Ramos (cell line): ENCODE data around the gene HOXA11.

Experiments
- in situ Hi-C: fragments of 300-500 bp; cut with MboI; formaldehyde crosslinking; loops from one replicate; pipeline ENCODE4 v1.14.3; 2022; ENCODE audit warnings: low sequenced_read_pairs; ENCODE audit not compliant: unreplicated experiment

The HOXA11 gene

DNA sequence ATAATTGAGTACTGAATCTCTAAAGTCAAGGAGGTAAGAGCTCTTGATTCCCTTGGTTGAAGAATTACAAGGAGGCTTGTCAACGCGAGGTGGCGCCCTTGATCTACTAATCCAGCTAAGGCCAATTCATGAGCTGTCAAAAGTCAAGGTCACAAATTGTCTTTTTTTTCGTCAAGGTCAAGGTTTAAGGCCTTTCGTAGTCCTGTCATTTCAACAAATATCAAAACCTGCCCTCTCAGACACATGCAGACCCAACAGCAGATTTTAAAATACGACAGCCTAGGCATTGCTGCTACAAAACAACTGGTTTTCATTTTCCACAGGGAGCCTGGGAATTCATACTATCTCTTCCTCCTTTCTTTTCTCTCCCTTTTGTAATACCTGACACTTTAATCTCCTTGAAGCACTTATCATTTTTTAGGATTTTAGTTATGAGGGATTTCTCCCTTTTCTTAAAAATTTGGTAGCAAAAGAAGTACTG is 11.3 kb upstream of the HOXA11 start:
- in situ Hi-C loops, result loop anchor here (10.0 kb wide), 1 partner anchor 898 kb away; no protein-coding TSS in a partner anchor

DNA sequence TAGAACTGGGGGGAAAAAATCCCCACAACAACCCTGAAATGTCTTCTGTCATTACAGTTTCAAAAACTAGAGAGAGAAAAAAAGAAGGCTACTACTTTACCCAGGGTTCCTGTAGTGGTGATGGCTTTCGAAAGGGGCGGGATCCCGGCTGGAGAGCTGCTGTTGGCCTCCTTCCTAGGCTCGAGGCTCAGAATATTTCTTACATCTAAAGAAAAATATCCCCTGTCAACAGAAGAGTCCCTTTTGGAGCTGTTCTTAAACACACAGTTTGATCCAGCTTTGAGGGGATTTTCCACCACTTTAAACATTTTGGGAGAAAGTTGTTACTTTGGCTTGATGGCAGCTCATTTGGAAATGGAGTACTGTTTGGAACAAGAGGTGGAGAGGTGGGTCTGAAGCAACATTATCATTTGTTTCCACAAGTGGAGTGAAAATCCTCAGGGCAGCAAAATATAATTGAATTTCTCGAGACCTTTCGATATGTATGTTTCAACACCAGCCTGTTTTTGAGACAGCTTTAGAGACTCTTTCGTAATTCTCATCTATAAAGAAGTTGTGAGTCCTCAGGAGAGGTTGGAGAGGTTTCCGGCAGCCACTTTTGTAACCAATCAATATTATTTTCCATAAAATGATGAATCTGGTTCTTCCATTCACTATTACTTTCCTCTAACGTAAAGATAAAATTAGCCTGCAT is 9.8 kb upstream of the HOXA11 start:
- in situ Hi-C loops, result loop anchor here (10.0 kb wide), 1 partner anchor 900 kb away; no protein-coding TSS in a partner anchor

DNA sequence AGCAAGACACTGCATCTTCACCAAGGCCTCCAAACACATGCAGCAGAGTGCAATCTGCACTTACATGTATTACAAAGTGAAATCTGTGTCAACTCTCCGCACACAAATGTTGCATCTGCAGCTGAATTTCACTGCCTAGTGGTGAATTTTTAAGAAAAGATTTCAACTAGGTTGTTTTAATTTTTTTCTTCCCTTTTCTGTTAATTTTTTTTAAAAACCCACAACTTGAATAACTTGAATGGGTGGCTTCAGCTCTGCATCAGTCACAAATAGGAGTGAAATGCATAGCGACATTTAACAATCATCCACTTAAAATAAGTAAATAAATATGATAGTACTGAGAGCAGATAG is 8.9 kb upstream of the HOXA11 start:
- in situ Hi-C loops, result loop anchor here (10.0 kb wide), 1 partner anchor 901 kb away; no protein-coding TSS in a partner anchor

DNA sequence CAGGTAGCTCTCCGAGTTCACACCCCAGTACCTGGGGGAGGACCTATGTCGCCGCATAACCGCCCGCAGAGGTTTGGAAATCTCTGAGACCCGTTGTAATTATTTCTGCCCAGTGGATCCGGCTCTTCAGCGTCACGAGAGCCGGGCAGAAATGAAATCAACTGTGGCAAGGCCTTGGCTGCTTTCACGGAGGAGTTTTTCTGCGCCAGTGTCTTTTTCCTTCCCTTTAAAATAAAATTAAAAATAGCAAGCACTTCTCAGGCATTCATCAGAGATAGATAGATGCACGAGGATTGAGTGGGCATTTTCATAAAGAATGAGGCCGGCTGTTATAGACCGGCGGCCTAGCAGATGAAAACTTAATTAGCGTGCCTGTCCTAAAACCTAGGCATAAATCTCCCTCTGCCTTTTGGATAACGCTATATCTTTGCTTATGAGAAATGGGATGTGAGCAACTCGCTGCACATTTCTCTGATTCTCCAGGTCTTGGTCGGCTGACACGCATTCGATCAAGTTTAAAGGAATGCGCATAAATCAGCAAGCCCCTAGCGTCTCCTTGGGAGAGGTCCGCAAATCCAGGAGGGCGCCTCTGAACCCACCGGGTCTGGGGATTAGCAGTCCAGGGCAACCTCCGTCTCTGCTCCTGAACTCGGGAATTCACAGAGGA is 8.4 kb upstream of the HOXA11 start:
- in situ Hi-C loops, result loop anchor here (10.0 kb wide), 1 partner anchor 901 kb away; no protein-coding TSS in a partner anchor

DNA sequence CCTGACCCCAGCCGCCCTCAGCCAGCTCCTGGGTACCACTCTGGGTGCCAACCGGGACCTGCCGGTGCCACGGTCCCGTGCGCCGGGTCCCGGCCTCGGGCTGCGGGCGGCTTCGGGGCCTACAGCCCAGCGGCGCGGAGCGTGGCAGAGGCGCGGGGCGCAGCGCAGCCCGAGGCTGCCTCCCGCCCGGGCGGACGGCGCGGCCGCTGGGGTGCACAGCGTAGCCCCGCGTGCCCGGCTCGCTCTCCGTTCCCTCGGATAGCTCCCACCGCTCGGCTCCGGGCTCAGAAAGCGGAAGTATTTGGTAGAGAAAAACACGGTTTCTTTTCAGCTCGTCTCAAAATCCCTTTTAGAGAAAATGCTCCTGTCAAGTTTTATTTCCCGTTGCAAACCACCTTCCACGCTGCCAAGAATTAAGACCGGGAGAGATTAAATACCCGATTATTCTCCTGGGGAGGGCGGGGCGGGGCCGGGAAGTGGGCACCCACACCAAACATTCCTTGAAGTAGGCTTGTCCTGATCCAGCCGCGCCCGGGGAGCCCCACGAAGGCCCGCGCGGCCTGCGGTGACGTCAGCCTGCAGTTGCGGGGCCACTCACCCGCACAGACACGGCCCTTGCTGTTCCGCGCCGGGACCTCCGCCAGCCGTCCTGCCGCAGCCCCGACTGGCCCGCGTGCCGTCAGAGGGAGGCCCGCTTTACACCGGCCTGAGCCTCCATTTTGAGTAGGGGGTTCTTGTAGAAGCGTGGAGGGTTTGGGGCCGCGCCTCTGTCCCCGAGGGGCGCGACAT is 7.7 kb upstream of the HOXA11 start:
- in situ Hi-C loops, result loop anchor here (10.0 kb wide), 1 partner anchor 902 kb away; no protein-coding TSS in a partner anchor

DNA sequence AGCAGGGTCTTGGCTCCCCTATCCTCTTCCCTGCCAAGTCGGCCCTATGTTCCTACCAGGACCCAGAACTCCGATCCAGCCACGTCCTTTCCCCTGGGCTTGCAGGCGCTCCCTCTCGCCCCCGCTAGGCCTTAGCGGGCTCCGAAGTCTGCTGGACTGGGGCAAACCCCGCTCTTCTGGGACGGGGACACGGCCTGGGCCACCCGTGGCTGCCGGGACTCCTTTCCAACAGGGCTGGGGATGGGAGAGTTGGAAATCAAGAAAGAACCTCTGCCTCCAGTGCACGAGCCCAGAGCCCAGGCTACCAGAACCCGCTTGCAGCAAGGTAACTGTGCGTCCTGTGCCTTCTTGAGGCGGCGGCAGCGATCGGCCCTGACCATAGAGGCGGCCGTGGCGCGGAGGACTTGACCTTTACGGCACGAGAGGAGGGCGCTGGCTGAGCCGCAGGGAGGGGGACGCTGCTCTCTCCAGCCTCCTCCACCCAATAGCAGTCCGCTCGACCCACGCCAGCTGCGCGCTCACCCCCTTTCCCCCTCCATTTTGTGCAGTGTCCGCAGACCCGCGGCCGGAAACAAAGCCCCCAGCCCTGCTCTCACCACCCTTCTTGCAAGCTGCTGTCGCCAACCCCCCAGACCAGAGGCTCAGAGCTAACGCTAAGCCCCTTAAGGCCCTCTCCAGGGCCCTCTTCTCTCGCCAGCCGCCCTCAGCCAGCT is 7.0 kb upstream of the HOXA11 start:
- in situ Hi-C loops, result loop anchor here (10.0 kb wide), 1 partner anchor 903 kb away; no protein-coding TSS in a partner anchor

DNA sequence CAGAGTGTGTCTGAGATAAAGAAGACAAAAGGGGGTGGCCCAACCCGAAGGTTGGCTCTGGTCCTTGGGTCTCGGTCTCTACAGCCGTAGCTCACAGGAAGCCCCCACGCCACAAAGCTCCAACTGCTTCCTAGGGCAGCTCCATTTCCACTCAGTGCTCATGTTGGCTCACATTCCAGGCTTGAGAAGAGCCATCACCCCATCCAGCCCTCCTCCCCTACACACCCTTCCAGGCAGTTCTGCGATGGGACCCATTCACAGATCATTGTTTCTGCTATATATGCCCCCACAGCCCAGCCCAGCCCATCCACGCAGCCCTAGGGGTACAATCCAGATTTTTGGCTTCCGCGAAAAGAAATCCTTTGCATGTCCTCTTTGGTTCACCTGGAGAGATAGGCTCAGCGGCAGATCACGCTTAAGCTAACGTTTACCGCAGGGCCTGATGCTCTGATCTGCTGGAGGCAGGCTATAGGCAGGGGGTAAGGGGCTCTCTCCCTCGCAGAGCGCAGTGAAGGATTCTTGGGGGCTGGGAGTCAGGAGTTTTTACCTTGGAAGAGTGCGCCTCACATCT is 6.2 kb upstream of the HOXA11 start:
- in situ Hi-C loops, result loop anchor here (10.0 kb wide), 1 partner anchor 904 kb away; no protein-coding TSS in a partner anchor

DNA sequence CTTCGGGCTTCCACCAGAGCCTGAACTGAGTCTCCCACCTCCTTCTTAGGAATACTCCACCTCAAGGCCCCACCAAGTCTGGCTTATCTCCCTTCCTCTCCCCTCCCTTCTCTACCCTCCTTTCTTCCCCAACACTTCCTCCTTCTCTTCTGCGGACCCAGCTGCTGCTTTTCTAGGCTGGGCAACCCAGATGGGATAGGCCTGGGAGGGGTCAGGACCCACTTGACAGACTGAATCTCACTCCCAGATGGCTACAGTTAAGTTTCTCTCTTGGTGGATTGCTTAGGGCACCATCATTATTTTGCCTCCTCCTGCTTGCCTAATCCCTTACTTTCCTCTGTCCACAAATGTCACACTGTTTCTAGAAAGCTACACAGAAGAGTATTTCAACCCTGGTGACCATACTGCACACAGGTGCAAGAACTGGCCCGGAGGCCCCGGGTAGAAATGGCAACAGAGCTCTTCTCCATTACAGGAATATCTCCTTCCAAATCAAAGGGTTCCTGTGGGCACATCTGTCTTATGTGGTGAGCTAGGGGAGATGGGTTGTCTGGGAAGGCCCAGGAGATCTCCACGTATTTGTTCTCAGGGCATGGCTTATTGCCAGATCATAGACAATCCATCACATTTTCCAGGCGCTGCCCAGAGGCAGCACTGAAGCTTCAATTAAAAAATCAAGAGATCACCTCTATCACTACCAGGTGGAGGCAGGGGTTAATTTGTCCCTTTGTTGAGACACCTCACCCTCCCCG is 5.1 kb upstream of the HOXA11 start:
- in situ Hi-C loops, result loop anchor here (10.0 kb wide), 1 partner anchor 905 kb away; no protein-coding TSS in a partner anchor

DNA sequence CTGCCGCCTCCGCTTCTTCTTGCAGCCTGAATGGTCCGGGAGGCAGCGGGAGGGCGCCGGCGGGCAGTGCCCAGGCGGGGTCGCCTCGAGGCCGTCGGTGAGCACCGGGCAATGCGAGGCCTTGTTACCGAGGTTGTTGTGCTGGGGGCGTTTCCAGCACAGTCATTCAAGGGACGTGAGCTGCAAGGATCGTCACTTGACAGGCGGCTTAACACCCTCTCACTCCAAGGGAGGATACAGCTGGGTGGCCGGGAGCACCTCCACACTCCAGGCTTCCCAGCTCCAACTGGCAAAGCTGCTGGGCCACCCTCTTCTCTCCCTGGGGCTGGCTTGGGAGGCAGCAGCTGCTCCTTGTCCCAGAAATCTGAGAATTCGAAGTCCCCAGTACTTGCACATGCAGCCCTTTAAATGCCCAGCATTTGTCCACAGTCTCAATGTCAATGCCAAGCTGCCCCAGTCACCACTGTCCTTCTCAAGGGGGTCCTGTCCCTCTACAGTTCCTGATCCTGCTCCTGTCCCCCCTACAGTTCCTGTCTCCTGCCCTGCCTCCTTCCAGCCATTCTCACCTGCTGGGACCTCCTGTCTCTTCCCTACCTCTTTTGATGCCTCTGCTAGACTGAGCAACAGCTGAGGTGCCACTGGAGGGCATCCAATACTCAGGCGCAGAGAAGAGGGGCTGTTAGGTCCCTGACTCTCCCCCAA is 4.4 kb upstream of the HOXA11 start:
- in situ Hi-C loops, result no loop called here

DNA sequence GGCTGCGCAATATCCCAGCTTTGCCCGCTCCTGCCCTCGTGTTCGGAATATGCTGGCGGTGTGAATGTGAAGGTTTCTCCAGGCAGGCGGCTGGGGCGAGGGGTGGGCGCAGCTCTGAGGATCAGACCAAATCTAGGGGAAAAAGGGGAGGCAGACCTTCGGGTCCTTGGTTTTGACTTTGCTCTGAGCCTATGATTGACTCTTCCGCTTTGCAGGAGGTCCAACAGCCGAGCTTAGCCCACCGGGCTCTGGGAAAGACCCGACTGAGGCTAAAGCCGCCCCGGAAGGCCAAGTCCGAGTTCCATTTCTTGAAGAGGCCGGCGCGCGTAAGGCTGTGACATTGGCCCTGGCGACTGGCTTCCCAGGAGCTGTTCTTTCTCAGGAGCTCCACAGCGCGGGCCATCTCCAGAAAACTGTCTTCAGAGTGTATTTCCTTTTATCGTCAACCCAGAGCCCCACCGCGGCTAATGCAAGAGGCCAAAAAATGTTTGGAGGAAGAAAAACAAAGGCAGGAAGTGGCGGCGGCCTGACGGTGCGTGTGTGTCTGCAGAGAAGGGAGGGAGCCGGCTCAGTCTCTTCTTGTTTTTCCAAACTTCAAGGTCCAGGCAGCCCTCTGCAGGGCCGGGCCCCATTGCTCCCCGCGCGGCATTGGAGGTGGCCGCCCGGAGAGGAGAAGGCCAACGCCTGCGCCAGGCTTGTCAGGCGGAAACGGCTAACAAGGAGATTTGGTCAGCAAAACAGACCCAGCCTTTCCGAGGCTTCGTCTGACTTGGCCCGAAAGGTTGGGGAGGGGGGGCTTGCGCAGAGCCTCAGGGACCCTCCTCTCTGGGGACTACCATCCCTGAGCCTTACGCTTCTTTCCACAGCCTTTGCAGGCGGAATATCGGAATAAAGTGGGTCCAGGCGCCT is 3.6 kb upstream of the HOXA11 start:
- in situ Hi-C loops, result no loop called here

DNA sequence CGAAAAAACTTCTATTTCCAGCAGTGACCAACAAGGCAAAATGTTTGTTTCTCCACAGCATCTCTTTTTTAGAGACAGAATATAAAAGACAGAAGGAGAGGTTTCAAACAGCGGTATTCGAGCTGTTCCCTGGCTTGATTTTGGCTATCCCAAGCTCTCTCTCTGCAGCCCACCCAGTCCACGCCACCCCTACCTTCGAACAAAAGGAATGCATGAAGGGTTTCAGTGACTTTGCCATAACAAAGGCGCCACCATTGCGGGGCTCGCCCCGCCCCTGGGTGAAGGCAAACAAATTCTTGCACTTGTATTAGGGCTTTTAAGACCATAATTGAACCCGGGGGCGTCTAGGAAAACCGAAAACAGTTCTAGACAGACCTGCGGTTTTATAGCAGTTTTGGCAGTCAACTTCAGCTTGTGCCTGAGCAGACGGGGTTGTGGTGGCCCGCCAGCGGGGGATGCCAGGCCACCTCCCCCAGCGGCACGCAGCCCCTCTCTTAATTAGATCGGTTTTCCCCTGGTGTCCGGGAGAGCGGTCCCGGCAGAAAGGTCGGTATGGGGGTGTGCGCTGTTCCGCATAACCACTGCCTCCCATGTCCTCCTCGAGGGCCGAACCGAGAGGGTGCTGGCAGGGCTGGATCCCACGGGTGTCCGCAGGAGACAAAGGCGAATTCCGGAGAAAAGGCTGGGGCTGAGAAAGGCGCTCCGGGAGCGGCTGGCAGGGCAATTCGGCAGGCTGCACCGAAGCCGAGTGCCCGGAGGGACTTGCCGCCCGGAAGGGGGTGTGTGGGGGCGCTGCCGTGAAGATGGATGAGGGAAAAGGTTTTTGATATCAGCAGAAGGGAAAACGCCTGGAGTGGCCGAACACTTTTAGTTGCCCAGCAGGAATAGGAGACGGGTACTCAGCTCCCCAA is 2.7 kb upstream of the HOXA11 start:
- in situ Hi-C loops, result no loop called here

DNA sequence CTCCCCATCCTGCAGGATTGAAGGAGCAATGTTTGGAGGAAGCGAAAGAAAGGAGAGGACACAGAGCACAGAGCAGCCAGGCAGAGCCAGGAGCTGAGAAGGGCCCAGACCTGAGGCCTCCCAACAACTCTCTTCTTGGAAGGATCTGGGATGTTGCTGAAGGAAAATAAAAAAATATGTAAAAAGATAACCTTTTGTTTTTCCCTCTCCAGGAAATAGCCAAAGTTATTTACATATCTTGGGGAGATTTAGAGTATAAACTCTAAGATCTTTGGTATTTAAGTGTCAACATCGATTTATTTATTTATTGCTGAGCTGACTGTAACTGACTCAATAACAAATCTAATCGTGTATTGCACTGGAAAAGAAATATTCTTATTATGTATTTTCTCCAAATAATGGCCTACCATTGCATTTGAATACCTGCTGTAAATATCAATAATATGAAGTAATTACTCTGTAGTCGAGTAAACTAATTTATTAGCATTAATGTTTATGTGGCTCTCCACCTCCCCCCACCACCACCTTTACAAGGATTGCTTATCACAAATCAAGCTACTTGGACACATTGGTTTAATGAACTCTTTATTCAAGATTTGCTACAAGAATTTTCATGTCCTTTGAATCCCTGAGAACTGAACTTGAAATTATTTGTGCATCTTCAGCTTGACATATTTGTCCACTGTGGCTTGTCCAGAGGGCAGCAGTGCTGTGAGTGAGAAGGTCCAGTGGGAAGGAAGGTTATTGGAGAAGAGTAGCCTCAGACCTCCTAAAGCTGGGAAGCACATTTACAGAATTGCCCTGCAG is 1.8 kb upstream of the HOXA11 start:
- in situ Hi-C loops, result no loop called here

DNA sequence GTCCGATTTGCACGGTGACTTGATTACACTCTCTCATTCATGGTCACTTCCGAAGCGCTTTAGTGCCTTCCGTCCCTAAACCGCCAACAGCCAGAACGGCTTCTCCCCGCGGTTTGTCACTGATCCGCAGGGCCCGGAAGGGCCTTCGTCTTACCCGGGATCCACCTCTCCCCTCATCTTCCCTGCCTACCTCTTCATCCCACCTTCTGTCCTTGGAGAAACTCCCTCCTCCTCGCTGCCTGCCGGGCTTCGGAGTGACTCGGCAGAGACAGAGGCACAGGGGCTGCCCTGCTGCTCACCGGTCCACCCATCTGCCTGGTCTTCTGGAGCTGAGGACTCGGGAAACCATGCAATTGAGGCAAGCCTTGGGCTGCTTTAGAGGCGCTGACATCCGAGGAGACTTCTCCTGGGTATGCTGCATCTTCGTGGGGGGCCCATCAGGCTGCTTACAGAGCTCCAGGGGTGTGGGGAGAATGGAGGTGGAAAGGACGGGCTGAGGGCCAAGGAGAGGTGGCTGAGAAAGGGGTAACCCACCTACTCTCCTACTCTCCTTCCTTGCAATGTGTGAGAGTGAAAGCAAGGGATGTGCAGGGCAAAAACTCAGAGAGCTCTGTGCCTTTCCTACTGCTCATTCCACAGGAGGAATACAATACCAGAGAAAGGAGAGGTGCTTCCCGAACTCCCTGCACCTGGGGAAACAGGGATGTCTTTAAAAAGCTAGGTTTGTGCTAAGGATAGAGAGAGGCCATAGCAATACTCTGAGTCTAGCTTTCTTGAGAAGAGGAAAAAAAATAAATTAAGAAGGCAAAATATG is 1.0 kb upstream of the HOXA11 start:
- in situ Hi-C loops, result no loop called here

DNA sequence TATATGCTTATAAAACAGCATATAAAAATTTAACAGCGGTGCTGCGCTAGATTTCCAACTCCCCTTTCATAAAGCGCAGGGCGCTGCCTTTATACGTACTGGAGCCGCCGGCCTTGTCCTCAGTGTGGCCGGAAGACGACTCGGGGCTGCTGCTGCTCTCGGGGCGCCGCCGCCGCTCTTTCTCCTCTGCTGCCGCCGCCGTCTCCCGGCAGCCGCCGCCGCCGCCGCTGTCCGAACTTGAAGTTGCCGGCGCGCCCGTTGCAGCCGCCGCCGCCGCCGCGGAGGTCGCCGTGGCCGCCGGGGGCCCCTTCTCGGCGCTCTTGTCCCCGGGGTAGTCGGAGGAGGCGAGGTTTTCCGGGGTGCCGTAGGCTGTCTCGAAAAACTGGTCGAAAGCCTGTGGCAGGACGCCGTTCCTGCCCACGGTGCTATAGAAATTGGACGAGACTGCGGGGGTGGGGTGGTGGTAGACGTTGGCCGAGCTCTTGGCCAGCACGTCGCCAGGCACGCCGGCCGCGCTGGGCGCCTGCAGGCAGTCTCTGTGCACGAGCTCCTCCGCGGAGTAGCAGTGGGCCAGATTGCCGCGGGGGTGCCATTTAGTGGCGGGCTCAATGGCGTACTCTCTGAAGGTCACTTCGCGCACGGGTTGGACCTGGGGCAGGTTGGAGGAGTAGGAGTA is 557 bp downstream of the HOXA11 start:
- in situ Hi-C loops, result no loop called here
